Activated CD8-positive, alpha-beta T cell treated with anti-CD3 and anti-CD28 coated beads, Interleukin-2, amount 10 ng/mL, durations not matched to agents 7 days and 5 days (primary cell): ENCODE results near the gene QSER1. TPM values are rescaled to one million over a fixed set of nuclear protein-coding genes. Genes with fewer than 3 reads are reported as not detected.

Experiments
- ATAC-seq: fragments of 150-1000 bp; cut with Tn5 transposase; one replicate; pipeline ENCODE4 v1.10.0; 2021; ENCODE audit warnings: moderate library complexity
- CTCF ChIA-PET: fragments of 350-600 bp; sonication (Branson Sonifier 250); formaldehyde crosslinking; loops from one replicate; lab custom pipeline; 2021; ENCODE audit warnings: antibody characterized with exemption; lab: Charles Lee
- POLR2A ChIA-PET: fragments of 350-600 bp; sonication (Branson Sonifier 250); formaldehyde crosslinking; loops from one replicate; lab custom pipeline; 2021; ENCODE audit warnings: antibody characterized with exemption; lab: Charles Lee
- DNase-seq: peaks from one replicate; pipeline ENCODE4 v3.0.0-alpha.2; 2020
- H3K27ac Mint-ChIP-seq: one replicate; pipeline ENCODE4 v1.8.0; 2021; ENCODE audit warnings: mild to moderate bottlenecking, mixed read lengths
- H3K27me3 Mint-ChIP-seq: one replicate; pipeline ENCODE4 v1.8.0; 2021; ENCODE audit warnings: low read depth, mixed read lengths
- H3K36me3 Mint-ChIP-seq: one replicate; pipeline ENCODE4 v1.8.0; 2021; ENCODE audit warnings: low read depth, mixed read lengths
- H3K4me1 Mint-ChIP-seq: one replicate; pipeline ENCODE4 v1.8.0; 2021; ENCODE audit warnings: low read depth, mixed read lengths
- H3K4me3 Mint-ChIP-seq: one replicate; pipeline ENCODE4 v1.8.0; 2021; ENCODE audit warnings: mild to moderate bottlenecking, mixed read lengths
- H3K9me3 Mint-ChIP-seq: one replicate; pipeline ENCODE4 v1.8.0; 2022; ENCODE audit warnings: mixed read lengths; ENCODE audit not compliant: insufficient read depth
- total RNA-seq, 2 experiments: library from RNA; stranded (reverse); gene quantifications; one replicate each; pipeline ENCODE4 v1.2.3, GENCODE V29; 2021

Gene QSER1
- total RNA-seq, 2 experiments from 2014 or later, result 7.3 to 7.9 TPM

DNA sequence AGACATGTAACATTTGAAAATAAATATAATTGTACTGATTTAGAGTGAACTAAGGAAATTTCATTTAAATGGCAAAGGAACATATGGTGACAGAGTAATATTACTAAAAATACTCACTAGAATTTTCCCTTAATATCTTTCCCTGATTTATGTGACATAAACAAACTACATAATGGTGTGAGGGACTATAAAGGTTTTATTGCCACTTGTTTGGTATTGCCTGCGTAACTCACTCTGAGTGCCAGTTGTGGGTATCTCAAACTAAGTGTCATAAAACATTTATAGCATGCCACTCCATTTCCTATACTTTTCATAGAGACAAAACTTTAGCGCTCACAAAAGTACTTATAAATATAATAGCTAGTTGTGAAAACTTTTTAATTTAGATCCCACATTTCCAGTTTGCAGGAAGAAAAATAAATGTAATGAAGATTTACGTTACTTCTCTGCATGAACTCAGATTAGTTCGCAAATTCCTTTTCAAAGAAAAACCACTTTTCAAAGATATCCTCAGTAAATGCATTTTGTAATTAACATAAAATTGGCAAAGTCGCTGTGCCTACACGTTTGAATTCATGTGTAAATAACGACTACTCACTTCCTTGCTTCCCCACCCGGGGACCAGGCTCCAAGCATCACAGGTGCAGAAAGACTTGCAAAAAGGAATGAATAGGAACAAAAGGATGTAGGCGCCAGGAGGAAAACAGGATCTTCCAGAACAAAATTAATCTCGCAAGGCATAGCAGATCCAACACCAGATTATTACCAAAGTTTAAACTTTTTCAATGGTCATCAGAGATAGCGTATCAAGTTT is 1.6 kb upstream of the QSER1 start:
- POLR2A ChIA-PET, result no interaction called here
- CTCF ChIA-PET, result interaction anchor here (2.2 kb wide), 1 partner anchor 28 kb away, joined by 5 read pairs; no protein-coding TSS in a partner anchor
- no peaks in the 10 kb centered on the region for H3K36me3 Mint-ChIP-seq
- peaks cover 14% of the 10 kb centered on the region for H3K27me3 Mint-ChIP-seq
- DNase-seq (no peak), ATAC-seq (no peak)
- H3K27ac Mint-ChIP-seq, result no peak overlapping the region
- H3K4me3 Mint-ChIP-seq, result no peak overlapping the region
- H3K9me3 Mint-ChIP-seq, result no peaks in the 10 kb centered on the region
- H3K4me1 Mint-ChIP-seq, result peaks cover 25% of the 10 kb centered on the region

DNA sequence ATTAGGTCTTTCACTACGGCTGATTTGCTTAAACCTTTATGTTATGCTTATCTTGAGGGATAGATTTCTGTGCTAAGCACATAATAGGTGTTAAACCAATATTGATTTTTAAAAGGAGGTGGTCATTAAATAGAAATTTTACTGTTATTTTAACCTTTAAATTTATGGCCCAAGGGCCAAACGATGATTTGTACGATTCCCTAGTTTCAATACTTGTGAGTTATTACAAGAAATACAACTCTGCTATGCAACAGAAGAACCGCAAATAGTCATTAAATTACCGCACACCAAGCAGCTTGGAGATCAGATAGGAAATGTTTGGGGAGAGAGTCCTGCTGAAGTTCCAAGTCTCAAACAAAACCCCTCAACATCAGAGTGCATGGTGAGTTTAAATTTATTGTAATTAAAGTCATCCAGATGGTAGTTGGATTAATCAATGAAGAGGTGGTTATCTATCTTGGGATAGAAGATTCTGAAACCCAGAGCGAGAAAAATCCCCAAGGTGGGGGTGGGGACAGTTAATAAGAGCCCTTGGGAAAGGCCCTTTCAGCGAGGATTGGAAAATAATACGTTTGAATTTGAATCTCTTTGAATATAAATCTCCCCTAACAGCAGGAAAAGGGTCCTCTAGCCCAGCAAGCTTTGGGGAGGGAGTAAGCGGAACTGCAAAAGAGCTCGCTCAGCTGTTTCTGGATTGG is 805 bp upstream of the QSER1 start:
- H3K9me3 Mint-ChIP-seq, result no peaks in the 10 kb centered on the region
- ATAC-seq, result no peak
- ChIA-PET POLR2A (interaction anchor here (1.2 kb wide), 1 partner anchor 174 kb away, joined by 3 read pairs; no protein-coding TSS in a partner anchor), CTCF (interaction anchor here (0.9 to 2.2 kb wide), 3 partner anchors 9 to 83 kb away, joined by 3 to 5 read pairs (median 4); no protein-coding TSS in a partner anchor)
- H3K27ac Mint-ChIP-seq, result peak overlapping the region; percentile 70
- H3K27me3 Mint-ChIP-seq, result peaks cover 14% of the 10 kb centered on the region
- no peak for DNase-seq
- peak overlapping the region; percentile 71 for H3K4me3 Mint-ChIP-seq
- H3K4me1 Mint-ChIP-seq, result peaks cover 25% of the 10 kb centered on the region
- H3K36me3 Mint-ChIP-seq, result no peaks in the 10 kb centered on the region

DNA sequence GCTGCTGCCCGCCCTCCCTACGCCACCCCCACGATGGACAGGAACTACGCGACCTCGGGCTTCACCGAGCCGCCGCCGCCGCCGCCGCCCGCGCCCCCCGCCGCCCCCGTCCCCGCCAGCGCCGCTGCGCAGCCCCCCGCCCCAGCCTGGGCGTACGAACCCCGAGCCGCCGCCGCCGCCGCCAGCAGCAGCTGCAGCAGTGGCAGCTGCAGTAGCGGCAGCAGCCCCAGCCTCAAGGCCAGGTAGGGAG is 407 bp downstream of the QSER1 start:
- Mint-ChIP-seq H3K4me1 (peaks cover 28% of the 10 kb centered on the region), H3K36me3 (no peaks in the 10 kb centered on the region), H3K9me3 (no peaks in the 10 kb centered on the region), H3K27ac (no peak overlapping the region), H3K27me3 (peaks cover 14% of the 10 kb centered on the region), H3K4me3 (peak overlapping the region; percentile 95)
- DNase-seq, result no peak
- ChIA-PET CTCF (interaction anchor here (1.0 to 2.2 kb wide), 4 partner anchors 14 to 62 kb away, joined by 3 to 5 read pairs (median 4); no protein-coding TSS in a partner anchor), POLR2A (interaction anchor here (1.2 kb wide), 1 partner anchor 8 kb away, joined by 3 read pairs; no protein-coding TSS in a partner anchor)
- ATAC-seq, result no peak

DNA sequence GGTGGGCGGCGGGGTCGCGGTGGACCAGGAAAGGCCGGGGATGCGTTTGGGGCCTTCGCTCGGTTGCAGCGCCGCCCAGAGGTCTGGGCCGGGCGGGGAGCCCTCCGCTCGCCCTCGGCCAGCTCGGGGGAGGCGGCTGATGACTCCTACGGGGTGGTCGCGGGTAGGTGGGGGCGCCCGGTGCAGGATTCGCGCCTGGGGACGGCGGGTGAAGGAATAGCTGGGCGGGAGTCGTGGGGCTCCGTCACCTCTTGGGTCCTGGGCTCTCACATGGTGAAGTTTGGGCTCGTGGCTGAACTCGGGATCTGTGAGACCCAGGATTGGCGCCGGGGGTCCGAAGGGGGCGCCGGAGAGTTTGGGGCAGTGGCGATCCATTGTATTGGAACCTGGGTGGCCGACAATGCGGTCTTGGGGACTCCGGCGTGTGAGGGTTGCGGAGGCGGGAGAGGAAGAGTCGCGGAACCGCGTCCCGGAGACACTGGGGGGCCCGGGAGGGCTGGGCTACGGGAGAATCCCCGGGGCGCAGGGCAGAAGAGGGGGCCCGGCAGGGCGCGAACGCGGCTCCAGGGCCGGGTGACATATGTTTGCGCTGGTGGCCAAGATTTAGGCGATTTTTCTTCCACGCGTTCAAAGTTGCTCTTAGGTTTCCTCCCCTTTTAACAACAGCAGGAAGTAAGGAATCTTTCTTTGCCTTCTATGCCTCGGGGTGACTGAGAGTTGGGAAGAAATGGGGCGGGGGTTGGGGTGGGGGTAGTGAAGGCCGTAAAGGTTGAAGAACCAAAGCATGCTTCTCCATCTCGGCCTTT is 935 bp downstream of the QSER1 start:
- CTCF ChIA-PET, result interaction anchor here (0.8 to 2.2 kb wide), 13 partner anchors 13 to 374 kb away, joined by 3 to 5 read pairs (median 4); partner anchors contain the start of gene CSTF3
- ATAC-seq (peak; percentile 50), DNase-seq (peak; percentile 49)
- H3K27ac Mint-ChIP-seq, result peak overlapping the region; percentile 89
- H3K4me3 Mint-ChIP-seq, result peak overlapping the region; percentile 95
- H3K27me3 Mint-ChIP-seq, result peaks cover 14% of the 10 kb centered on the region
- no peaks in the 10 kb centered on the region for H3K36me3 Mint-ChIP-seq
- H3K4me1 Mint-ChIP-seq, result peaks cover 28% of the 10 kb centered on the region
- no peaks in the 10 kb centered on the region for H3K9me3 Mint-ChIP-seq
- POLR2A ChIA-PET, result interaction anchor here (0.8 to 1.2 kb wide), 2 partner anchors 8 to 146 kb away, joined by 3 read pairs; partner anchors contain the start of gene TCP11L1

DNA sequence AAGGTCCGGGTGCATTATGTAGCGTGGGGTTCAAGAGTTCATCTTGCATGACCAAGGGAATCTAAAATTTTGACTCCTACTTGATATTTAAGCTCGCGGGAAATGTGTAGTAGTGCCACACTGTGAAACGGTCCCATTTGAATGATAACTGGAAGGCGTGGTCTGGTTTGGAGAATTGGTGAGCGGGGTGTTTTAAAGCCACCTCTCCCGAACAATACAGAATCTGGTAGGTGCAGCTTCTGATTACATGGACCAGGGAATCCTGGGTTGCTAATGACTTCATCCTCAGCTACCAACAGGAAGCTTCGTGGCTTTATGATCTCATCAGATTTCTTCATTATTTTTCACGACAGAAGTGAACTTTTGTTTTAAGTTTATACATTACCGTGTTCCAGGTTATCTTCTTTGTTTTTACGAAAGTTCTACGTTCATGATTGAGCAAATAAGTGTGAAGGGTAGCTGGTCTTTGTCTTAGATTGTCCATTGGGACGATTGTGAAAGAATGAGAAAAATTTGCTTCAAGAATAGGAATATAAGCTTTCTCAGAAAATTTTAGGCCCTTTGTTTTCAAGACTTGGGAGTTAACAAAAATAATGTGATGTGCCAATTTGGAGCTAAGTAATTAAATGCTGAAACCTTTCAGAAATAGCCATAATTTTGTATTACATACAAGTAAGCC is 1.7 kb downstream of the QSER1 start:
- ChIA-PET POLR2A (interaction anchor here (0.8 to 0.9 kb wide), 2 partner anchors 145 to 171 kb away, joined by 3 to 4 read pairs; partner anchors contain the start of gene TCP11L1), CTCF (interaction anchor here (0.8 to 1.8 kb wide), 13 partner anchors 9 to 373 kb away, joined by 3 to 5 read pairs (median 3); partner anchors contain the start of gene CSTF3)
- Mint-ChIP-seq H3K27me3 (peaks cover 14% of the 10 kb centered on the region), H3K36me3 (no peaks in the 10 kb centered on the region), H3K27ac (peak overlapping the region; percentile 89), H3K9me3 (no peaks in the 10 kb centered on the region), H3K4me3 (peak overlapping the region; percentile 95), H3K4me1 (peaks cover 34% of the 10 kb centered on the region)
- peak; percentile 5 for ATAC-seq
- DNase-seq, result peak; percentile 34

DNA sequence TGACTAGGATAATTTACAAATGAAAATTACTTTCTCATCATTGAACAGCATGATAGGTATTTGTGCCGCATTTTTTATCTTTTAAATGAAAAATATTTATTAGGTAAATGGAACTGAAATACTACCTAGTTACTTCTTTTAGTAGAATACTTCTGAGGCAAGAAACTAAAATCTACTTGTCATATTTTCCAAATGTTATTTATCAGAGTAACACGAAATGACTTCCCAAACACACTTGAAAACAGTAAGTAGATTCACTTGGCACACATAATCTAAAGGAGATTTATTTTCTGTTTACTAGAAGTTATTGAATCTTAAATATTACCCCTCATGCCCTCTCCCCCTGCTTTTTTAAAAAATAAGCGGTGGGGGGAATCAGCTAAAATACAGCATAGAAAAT is 2.3 kb downstream of the QSER1 start:
- peaks cover 40% of the 10 kb centered on the region for H3K4me1 Mint-ChIP-seq
- peak overlapping the region; percentile 95 for H3K4me3 Mint-ChIP-seq

DNA sequence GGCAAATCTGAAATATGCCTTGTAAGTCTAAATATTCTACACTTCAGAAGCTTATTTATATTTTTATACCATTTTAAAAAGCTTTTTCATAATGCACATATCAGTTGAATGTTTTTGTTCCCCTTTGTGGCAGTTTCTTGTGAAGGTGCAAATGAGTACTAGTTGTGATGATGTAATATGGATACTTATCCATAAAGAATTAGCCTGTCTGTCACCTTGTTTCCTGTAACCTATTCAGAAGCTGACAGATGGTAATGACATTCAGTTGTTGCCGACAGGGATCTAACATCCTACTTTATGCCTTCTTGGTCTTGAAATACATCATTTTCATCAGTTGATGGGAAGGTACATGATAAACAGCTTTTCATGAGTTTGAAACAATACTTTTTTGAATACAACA is 2.9 kb downstream of the QSER1 start:
- Mint-ChIP-seq H3K9me3 (no peaks in the 10 kb centered on the region), H3K36me3 (peaks cover under 1% of the 10 kb centered on the region), H3K4me1 (peaks cover 43% of the 10 kb centered on the region), H3K27me3 (peaks cover 12% of the 10 kb centered on the region), H3K27ac (no peak overlapping the region), H3K4me3 (peak overlapping the region; percentile 22)
- no peak for DNase-seq
- ChIA-PET CTCF (interaction anchor here (0.6 to 1.8 kb wide), 5 partner anchors 10 to 143 kb away, joined by 3 to 4 read pairs (median 3); no protein-coding TSS in a partner anchor), POLR2A (no interaction called here)
- no peak for ATAC-seq

More for the DNA sequence above, 2.3 kb downstream of the QSER1 start:
- peaks cover 14% of the 10 kb centered on the region for H3K27me3 Mint-ChIP-seq
- DNase-seq, result no peak
- no peaks in the 10 kb centered on the region for H3K36me3 Mint-ChIP-seq
- H3K9me3 Mint-ChIP-seq, result no peaks in the 10 kb centered on the region
- no peak for ATAC-seq
- H3K27ac Mint-ChIP-seq, result no peak overlapping the region
- ChIA-PET CTCF (interaction anchor here (0.8 to 1.8 kb wide), 10 partner anchors 9 to 169 kb away, joined by 3 to 5 read pairs (median 3); no protein-coding TSS in a partner anchor), POLR2A (interaction anchor here (0.9 kb wide), 1 partner anchor 170 kb away, joined by 4 read pairs; no protein-coding TSS in a partner anchor)

DNA sequence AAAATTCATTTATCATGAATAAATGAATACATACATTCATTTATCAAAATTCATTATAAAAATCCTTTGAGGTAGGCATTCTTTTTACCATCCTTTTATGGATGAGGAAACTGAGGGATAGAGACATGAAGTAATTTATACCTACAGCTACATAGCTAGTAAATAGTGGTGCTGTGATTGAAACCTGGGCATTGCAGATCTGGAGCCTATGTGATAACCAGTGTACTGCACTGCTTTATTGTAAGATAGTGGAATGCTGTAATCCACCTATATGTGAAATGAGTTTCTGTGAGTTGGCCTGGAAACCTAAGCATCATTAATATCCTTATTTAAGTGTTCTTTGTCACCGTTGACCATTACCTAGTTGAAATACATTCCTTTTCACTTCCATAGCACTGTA is 4.5 kb downstream of the QSER1 start:
- peaks cover under 1% of the 10 kb centered on the region for H3K27me3 Mint-ChIP-seq
- no peak overlapping the region for H3K27ac Mint-ChIP-seq
- H3K36me3 Mint-ChIP-seq, result peaks cover 4% of the 10 kb centered on the region
- peaks cover 41% of the 10 kb centered on the region for H3K4me1 Mint-ChIP-seq
- no peak for DNase-seq
- no peaks in the 10 kb centered on the region for H3K9me3 Mint-ChIP-seq
- H3K4me3 Mint-ChIP-seq, result no peak overlapping the region
- CTCF ChIA-PET, result interaction anchor here (1.2 kb wide), 2 partner anchors 8 to 166 kb away, joined by 3 to 4 read pairs; no protein-coding TSS in a partner anchor
- ATAC-seq, result no peak
- POLR2A ChIA-PET, result no interaction called here

DNA sequence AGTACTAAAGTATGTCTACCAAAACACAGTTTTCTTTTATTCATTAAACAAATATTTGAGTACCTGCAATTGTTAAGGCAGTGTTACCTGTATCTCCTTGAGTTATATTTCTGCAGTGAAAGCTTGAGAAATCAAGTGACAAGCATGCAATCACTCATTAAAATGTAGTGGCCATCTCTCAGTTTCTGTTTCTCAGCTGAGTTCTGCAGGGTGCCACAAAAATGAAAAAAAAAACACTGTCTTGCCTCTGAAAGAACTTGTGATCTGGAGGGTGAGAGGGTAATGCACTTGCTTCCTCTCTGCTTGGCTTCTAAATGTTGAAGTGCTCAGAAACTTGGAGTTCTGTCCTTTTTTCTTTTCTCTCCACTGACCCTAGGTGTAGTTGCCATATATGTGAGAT is 6.8 kb downstream of the QSER1 start:
- ChIA-PET CTCF (no interaction called here), POLR2A (interaction anchor here (0.7 kb wide), 1 partner anchor 25 kb away, joined by 3 read pairs; no protein-coding TSS in a partner anchor)
- Mint-ChIP-seq H3K27me3 (no peaks in the 10 kb centered on the region), H3K9me3 (no peaks in the 10 kb centered on the region), H3K27ac (peak overlapping the region; percentile 33), H3K4me3 (no peak overlapping the region), H3K36me3 (peaks cover 4% of the 10 kb centered on the region), H3K4me1 (peaks cover 34% of the 10 kb centered on the region)
- ATAC-seq, result peak; percentile 30
- no peak for DNase-seq

DNA sequence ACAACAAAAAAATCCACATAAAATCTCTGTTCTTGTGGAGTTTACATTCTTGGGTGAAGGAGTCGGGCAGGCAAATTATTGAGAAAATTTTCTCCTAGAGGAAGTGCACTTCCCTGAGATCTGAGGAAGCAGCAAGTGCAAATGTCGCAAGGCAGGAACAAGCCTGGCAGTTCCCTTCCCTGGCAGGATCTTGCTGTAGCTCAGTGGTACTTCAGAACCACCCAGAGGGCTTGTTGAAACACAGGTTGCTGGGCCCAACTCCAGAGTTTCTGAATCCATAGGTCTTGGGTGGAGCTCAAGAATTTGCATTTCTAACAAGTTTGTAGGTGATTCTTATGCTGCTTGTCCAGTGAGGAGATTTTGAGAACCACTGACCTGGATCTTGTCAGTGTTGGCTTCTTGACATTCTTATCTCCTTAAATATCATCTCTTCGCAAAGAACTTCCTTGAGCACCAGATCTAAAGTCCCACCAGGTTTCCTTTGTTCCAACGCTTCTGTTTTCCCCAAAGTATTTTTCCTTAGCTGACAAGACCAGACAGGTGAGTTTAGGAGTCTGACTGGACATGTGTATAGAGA is 9.6 kb downstream of the QSER1 start:
- peaks cover 7% of the 10 kb centered on the region for H3K36me3 Mint-ChIP-seq
- no peak for DNase-seq
- H3K27ac Mint-ChIP-seq, result no peak overlapping the region
- no peaks in the 10 kb centered on the region for H3K9me3 Mint-ChIP-seq
- H3K4me3 Mint-ChIP-seq, result no peak overlapping the region
- no peaks in the 10 kb centered on the region for H3K27me3 Mint-ChIP-seq
- ChIA-PET POLR2A (no interaction called here), CTCF (no interaction called here)
- peaks cover 20% of the 10 kb centered on the region for H3K4me1 Mint-ChIP-seq
- ATAC-seq, result no peak
